DND-41 (cell line): Measurements from ENCODE around the gene TTBK2.

Experiments
- ATAC-seq: fragments of 200-7000 bp; cut with Tn5 transposase; 3 replicates; pipeline ENCODE4 v1.9.1; 2021; ENCODE audit warnings: low read depth; ENCODE audit not compliant: insufficient read depth
- DNase-seq: peaks from one replicate; pipeline ENCODE4 v3.0.0-alpha.2; 2020
- H2AFZ ChIP-seq: 2 replicates; pipeline ENCODE4 v1.6.0; 2012; ENCODE audit warnings: low read depth, low read length
- H3K27ac ChIP-seq: 2 replicates; pipeline ENCODE4 v1.5.1; 2012; ENCODE audit warnings: low read length, inconsistent platforms
- H3K27me3 ChIP-seq: fragments of 200-600 bp; sonication (generic); 2 replicates; pipeline ENCODE4 v1.6.0; 2012; ENCODE audit warnings: low read length, mild to moderate bottlenecking, inconsistent platforms; ENCODE audit not compliant: insufficient read depth, poor library complexity
- H3K36me3 ChIP-seq: 2 replicates; pipeline ENCODE4 v1.5.1; 2012; ENCODE audit warnings: low read length, inconsistent platforms; ENCODE audit not compliant: insufficient read depth
- H3K4me1 ChIP-seq: 2 replicates; pipeline ENCODE4 v1.5.1; 2012; ENCODE audit warnings: mild to moderate bottlenecking, low read length; ENCODE audit not compliant: insufficient read depth
- H3K4me2 ChIP-seq: 2 replicates; pipeline ENCODE4 v1.6.0; 2012; ENCODE audit warnings: mild to moderate bottlenecking, moderate library complexity, low read length, inconsistent platforms; ENCODE audit not compliant: insufficient read depth
- H3K4me3 ChIP-seq, 2 experiments: fragments of 200-600 bp in 1 of 2; shearing (Covaris generic) in 1 of 2; 2 replicates each; pipeline ENCODE4 v1.5.1; 2012 to 2016; ENCODE audit warnings: inconsistent platforms in 2 of 2, low read length in 2 of 2, mild to moderate bottlenecking in 2 of 2, low read depth in 1 of 2, moderate library complexity in 1 of 2
- H3K79me2 ChIP-seq: 2 replicates; pipeline ENCODE4 v1.6.0; 2012; ENCODE audit warnings: low read length, inconsistent platforms; ENCODE audit not compliant: insufficient read depth
- H3K9ac ChIP-seq: 2 replicates; pipeline ENCODE4 v1.6.0; 2012; ENCODE audit warnings: low read depth, mild to moderate bottlenecking, inconsistent platforms, low read length, moderate library complexity
- H3K9me3 ChIP-seq: 2 replicates; pipeline ENCODE4 v1.5.1; 2012; ENCODE audit warnings: low read length, moderate library complexity, mild to moderate bottlenecking, inconsistent platforms; ENCODE audit not compliant: insufficient read depth, severe bottlenecking
- H4K20me1 ChIP-seq: 2 replicates; pipeline ENCODE4 v1.6.0; 2012; ENCODE audit warnings: low read length; ENCODE audit not compliant: insufficient read depth
- CTCF ChIP-seq: IDR thresholded peaks from 2 replicates; pipeline ENCODE4 v1.5.1; 2012; ENCODE audit warnings: borderline replicate concordance, low read length, moderate library complexity, mild to moderate bottlenecking; ENCODE audit not compliant: poor library complexity, severe bottlenecking; ENCODE audit errors: extremely low read depth
- EZH2 ChIP-seq: IDR thresholded peaks from 3 replicates; pipeline ENCODE4 v1.6.1; 2012; ENCODE audit warnings: borderline replicate concordance, low read depth, mild to moderate bottlenecking, moderate library complexity, low read length, inconsistent platforms; ENCODE audit not compliant: severe bottlenecking

Gene TTBK2

DNA sequence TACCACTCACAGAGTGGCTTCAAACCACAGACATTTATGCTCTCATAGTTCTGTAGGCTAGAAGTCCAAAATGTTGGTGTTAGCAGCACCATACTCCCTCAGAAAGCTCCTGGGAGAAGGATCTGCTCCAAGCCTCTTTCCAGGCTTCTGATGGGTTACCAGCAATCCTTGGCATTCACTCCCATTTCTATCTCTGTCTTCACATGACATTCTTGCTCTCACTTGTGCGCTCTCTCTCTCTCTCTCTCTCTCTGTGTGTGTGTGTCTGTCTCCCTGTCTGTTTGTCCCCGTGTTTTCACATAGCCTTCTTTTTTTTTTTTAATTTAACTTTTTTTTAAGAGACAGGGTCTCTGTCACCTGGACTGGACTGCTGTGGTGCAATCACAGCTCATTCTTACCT lies 209.9 kb downstream of the TTBK2 start:
- no peak for DNase-seq
- H3K27ac ChIP-seq = no peak overlapping the region

GRCh38 chr15:42707873-42708544 lies 212.6 kb downstream of the TTBK2 start:
- H3K9ac ChIP-seq = no peak overlapping the region
- H3K4me1 ChIP-seq = no peaks in the 10 kb centered on the region
- no peaks in the 10 kb centered on the region for H4K20me1 ChIP-seq
- no peak overlapping the region for H3K4me2 ChIP-seq
- no peak overlapping the region for H3K4me3 ChIP-seq
- TF ChIP-seq CTCF = no peak
- TF ChIP-seq EZH2 = no peak
- no peaks in the 10 kb centered on the region for H3K27me3 ChIP-seq
- H3K9me3 ChIP-seq = no peaks in the 10 kb centered on the region
- no peak overlapping the region for H2AFZ ChIP-seq
- ATAC-seq (no peak), DNase-seq (no peak)
- H3K27ac ChIP-seq = no peak overlapping the region
- H3K79me2 ChIP-seq = no peaks in the 10 kb centered on the region
- H3K36me3 ChIP-seq = no peaks in the 10 kb centered on the region

More for the DNA sequence above, 209.9 kb downstream of the TTBK2 start:
- Histone ChIP-seq H3K27me3 (no peaks in the 10 kb centered on the region), H3K79me2 (no peaks in the 10 kb centered on the region), H3K4me3 (no peak overlapping the region), H3K36me3 (no peaks in the 10 kb centered on the region), H4K20me1 (no peaks in the 10 kb centered on the region), H2AFZ (no peak overlapping the region), H3K4me1 (no peaks in the 10 kb centered on the region), H3K9me3 (no peaks in the 10 kb centered on the region), H3K9ac (no peak overlapping the region), H3K4me2 (no peak overlapping the region)
- TF ChIP-seq EZH2 (no peak), CTCF (no peak)
- ATAC-seq = no peak

DNA sequence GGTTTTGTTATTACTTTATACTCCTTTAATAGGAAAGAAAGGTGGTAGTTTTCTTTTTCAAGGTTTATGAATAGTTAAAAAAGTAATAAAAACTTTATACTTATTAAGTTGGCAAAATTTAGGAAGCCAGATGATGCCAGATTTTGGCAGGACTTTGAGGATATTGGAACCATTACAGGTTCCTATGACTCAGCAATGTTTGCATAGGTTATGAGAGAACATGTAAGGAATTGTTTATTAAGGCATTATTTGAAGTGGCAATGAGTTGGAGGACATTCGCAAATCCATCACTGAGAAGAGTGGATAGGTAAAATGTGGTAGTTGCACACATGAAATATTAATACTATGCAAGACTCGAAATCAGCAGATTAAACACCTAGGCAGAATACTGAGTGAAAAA lies 213.5 kb downstream of the TTBK2 start:
- DNase-seq = no peak
- Histone ChIP-seq H3K4me3 (no peak overlapping the region), H3K79me2 (no peaks in the 10 kb centered on the region), H3K27me3 (no peaks in the 10 kb centered on the region), H3K27ac (no peak overlapping the region), H4K20me1 (no peaks in the 10 kb centered on the region), H3K4me1 (no peaks in the 10 kb centered on the region), H3K9me3 (no peaks in the 10 kb centered on the region), H3K36me3 (no peaks in the 10 kb centered on the region), H2AFZ (no peak overlapping the region), H3K4me2 (no peak overlapping the region), H3K9ac (no peak overlapping the region)
- no peak for ATAC-seq
- TF ChIP-seq EZH2 (no peak), CTCF (no peak)

DNA sequence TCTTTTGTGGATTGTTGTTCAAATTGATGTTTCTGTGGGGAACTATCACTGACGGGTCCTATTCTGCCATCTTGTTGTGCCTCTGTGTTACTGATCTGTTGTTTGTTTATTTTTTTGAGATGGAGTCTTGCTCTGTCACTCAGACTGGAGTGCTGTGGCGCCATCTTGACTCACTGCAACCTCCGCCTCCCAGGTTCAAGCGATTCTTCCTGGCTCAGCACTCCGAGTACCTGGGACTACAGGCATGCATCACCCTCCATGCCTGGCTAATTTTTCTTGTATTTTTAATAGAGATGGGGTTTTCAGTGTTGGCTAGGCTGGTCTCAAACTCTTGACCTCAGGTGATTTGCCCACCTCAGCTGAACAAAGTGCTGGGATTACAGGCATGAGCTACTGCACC lies 215.2 kb downstream of the TTBK2 start:
- no peaks in the 10 kb centered on the region for H3K36me3 ChIP-seq
- TF ChIP-seq CTCF (no peak), EZH2 (no peak)
- H3K4me2 ChIP-seq = no peak overlapping the region
- no peak overlapping the region for H2AFZ ChIP-seq
- no peaks in the 10 kb centered on the region for H3K27me3 ChIP-seq
- H3K27ac ChIP-seq = no peak overlapping the region
- no peak for DNase-seq
- no peaks in the 10 kb centered on the region for H4K20me1 ChIP-seq
- H3K9ac ChIP-seq = no peak overlapping the region
- no peaks in the 10 kb centered on the region for H3K4me1 ChIP-seq
- H3K9me3 ChIP-seq = no peaks in the 10 kb centered on the region
- H3K79me2 ChIP-seq = no peaks in the 10 kb centered on the region
- H3K4me3 ChIP-seq = no peak overlapping the region
- no peak for ATAC-seq
